Measurements from ENCODE around the gene HMCN1.

HMCN1 gene

GRCh38 chr1:185694081-185694480, 40.1 kb upstream of the HMCN1 start:
- no peak overlapping the region for H3K14ac ChIP-seq (ENCODE audit: low read length in 2 of 2)
- no peaks in the 10 kb centered on the region for H3K4me1 ChIP-seq (ENCODE audit: control insufficient read depth, insufficient read depth, low read depth, low read length)
- no peak overlapping the region for H3K4ac ChIP-seq (ENCODE audit: low read depth in 1 of 2, low read length in 2 of 2)
- H3K27ac ChIP-seq (ENCODE audit: low read length, poor library complexity, severe bottlenecking): no peak overlapping the region
- H4K8ac ChIP-seq (ENCODE audit: low read length): peak overlapping the region; percentile 49
- H3K79me1 ChIP-seq (replicated peaks; ENCODE audit: low read length, poor library complexity, severe bottlenecking): no peaks in the 10 kb centered on the region
- 71% methylated on average over 8 of the region's 8 CpGs for WGBS
- H4K91ac ChIP-seq (ENCODE audit: low read length): no peak overlapping the region
- H2BK15ac ChIP-seq (ENCODE audit: low read depth, poor library complexity, severe bottlenecking): no peak overlapping the region
- H3K18ac ChIP-seq (ENCODE audit: low read depth in 1 of 2, low read length in 2 of 2): no peak overlapping the region
- H3K23ac ChIP-seq (ENCODE audit: low read length in 2 of 2): no peak overlapping the region
- H3K27me3 ChIP-seq (ENCODE audit: control insufficient read depth in 1 of 2, insufficient read depth in 1 of 2, low read length in 2 of 2): no peaks in the 10 kb centered on the region
- H3K4me2 ChIP-seq (ENCODE audit: low read length, poor library complexity, severe bottlenecking): no peak overlapping the region
- no peak for DNase-seq
- H2BK5ac ChIP-seq (ENCODE audit: low read depth, low read length, poor library complexity, severe bottlenecking): no peak overlapping the region
- no peak overlapping the region for H3K4me3 ChIP-seq (ENCODE audit: insufficient read depth in 1 of 2, low read depth in 1 of 2, low read length in 2 of 2)
- no peak overlapping the region for H2AK5ac ChIP-seq (ENCODE audit: low read length, severe bottlenecking)
- H3K9ac ChIP-seq (ENCODE audit: low read length): no peak overlapping the region
- H3K9me3 ChIP-seq (ENCODE audit: control insufficient read depth, low read length): no peaks in the 10 kb centered on the region
- H3K36me3 ChIP-seq (ENCODE audit: control insufficient read depth in 1 of 2, insufficient read depth in 2 of 2, low read depth in 1 of 2, low read length in 2 of 2): no peaks in the 10 kb centered on the region
- no peak overlapping the region for H2BK12ac ChIP-seq (ENCODE audit: low read length in 2 of 2)
- H2BK120ac ChIP-seq (ENCODE audit: low read depth, low read length): no peak overlapping the region
- no peak overlapping the region for H2AFZ ChIP-seq (ENCODE audit: low read depth, low read length)

DNA sequence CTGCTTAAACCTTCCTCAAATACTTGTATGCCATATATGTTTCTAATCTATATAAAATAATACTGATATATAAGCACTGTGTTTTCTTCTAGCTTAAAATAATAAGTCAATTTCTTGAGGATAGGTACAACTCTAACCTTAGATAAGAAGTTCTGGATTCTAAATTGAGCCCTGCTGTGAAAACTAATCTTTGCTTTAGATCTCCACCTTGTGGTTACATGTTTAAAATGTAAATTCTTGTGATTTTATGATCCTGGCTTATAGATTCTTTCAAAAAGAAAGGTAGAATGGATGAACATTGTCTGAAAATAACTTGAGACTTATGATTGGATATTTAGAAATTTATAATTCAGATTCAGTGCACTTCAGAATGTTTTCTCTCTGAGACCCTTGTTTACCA, 38.9 kb upstream of the HMCN1 start:
- no peak overlapping the region for H4K91ac ChIP-seq (ENCODE audit: low read length)
- H2BK15ac ChIP-seq (ENCODE audit: low read depth, poor library complexity, severe bottlenecking): no peak overlapping the region
- no peaks in the 10 kb centered on the region for H3K27me3 ChIP-seq (ENCODE audit: control insufficient read depth in 1 of 2, insufficient read depth in 1 of 2, low read length in 2 of 2)
- H2AK5ac ChIP-seq (ENCODE audit: low read length, severe bottlenecking): no peak overlapping the region
- no peak overlapping the region for H2AFZ ChIP-seq (ENCODE audit: low read depth, low read length)
- H4K8ac ChIP-seq (ENCODE audit: low read length): no peak overlapping the region
- no peak overlapping the region for H3K4me3 ChIP-seq (ENCODE audit: insufficient read depth in 1 of 2, low read depth in 1 of 2, low read length in 2 of 2)
- H2BK120ac ChIP-seq (ENCODE audit: low read depth, low read length): no peak overlapping the region
- no peak overlapping the region for H3K18ac ChIP-seq (ENCODE audit: low read depth in 1 of 2, low read length in 2 of 2)
- no peak overlapping the region for H3K27ac ChIP-seq (ENCODE audit: low read length, poor library complexity, severe bottlenecking)
- H3K9me3 ChIP-seq (ENCODE audit: control insufficient read depth, low read length): no peaks in the 10 kb centered on the region
- H3K79me1 ChIP-seq (replicated peaks; ENCODE audit: low read length, poor library complexity, severe bottlenecking): no peaks in the 10 kb centered on the region
- no peaks in the 10 kb centered on the region for H3K4me1 ChIP-seq (ENCODE audit: control insufficient read depth, insufficient read depth, low read depth, low read length)
- no peak overlapping the region for H2BK5ac ChIP-seq (ENCODE audit: low read depth, low read length, poor library complexity, severe bottlenecking)
- DNase-seq: no peak
- H3K4me2 ChIP-seq (ENCODE audit: low read length, poor library complexity, severe bottlenecking): no peak overlapping the region
- H3K23ac ChIP-seq (ENCODE audit: low read length in 2 of 2): no peak overlapping the region
- H3K36me3 ChIP-seq (ENCODE audit: control insufficient read depth in 1 of 2, insufficient read depth in 2 of 2, low read depth in 1 of 2, low read length in 2 of 2): no peaks in the 10 kb centered on the region
- H3K4ac ChIP-seq (ENCODE audit: low read depth in 1 of 2, low read length in 2 of 2): no peak overlapping the region
- no peak overlapping the region for H3K9ac ChIP-seq (ENCODE audit: low read length)
- H2BK12ac ChIP-seq (ENCODE audit: low read length in 2 of 2): no peak overlapping the region
- H3K14ac ChIP-seq (ENCODE audit: low read length in 2 of 2): no peak overlapping the region

- H2BK15ac ChIP-seq (ENCODE audit: low read depth, poor library complexity, severe bottlenecking): no peak overlapping the region
Observed at GRCh38 chr1:185696422-185697150, 37.6 kb upstream of the HMCN1 start.

DNA sequence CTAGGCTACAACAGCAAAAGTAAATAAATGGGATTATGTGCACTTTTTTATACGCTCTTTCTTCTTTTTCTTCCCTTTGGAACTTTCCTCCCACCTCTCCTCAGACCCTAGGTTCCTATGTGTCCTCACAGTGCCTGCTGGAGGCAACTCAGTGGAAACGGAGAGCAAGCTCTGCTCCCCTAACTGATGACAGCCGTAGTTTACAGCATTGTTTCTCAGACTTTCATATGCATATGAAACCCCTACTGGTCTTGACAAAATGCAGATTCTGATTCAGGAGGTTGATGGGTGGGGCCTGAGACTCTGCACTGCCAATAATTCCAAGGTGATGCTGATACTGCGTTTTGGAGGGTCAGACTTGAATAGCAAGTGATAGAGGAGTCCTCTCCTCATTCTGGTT, 34.3 kb upstream of the HMCN1 start:
- H4K91ac ChIP-seq (ENCODE audit: low read length): no peak overlapping the region
- no peak overlapping the region for H4K8ac ChIP-seq (ENCODE audit: low read length)
- no peak overlapping the region for H2AK5ac ChIP-seq (ENCODE audit: low read length, severe bottlenecking)
- no peak overlapping the region for H3K4ac ChIP-seq (ENCODE audit: low read depth in 1 of 2, low read length in 2 of 2)
- no peaks in the 10 kb centered on the region for H3K9me3 ChIP-seq (ENCODE audit: control insufficient read depth, low read length)
- H2BK12ac ChIP-seq (ENCODE audit: low read length in 2 of 2): no peak overlapping the region
- H3K18ac ChIP-seq (ENCODE audit: low read depth in 1 of 2, low read length in 2 of 2): no peak overlapping the region
- no peak overlapping the region for H3K14ac ChIP-seq (ENCODE audit: low read length in 2 of 2)
- H3K4me3 ChIP-seq (ENCODE audit: insufficient read depth in 1 of 2, low read depth in 1 of 2, low read length in 2 of 2): no peak overlapping the region
- no peaks in the 10 kb centered on the region for H3K4me1 ChIP-seq (ENCODE audit: control insufficient read depth, insufficient read depth, low read depth, low read length)
- H3K4me2 ChIP-seq (ENCODE audit: low read length, poor library complexity, severe bottlenecking): no peak overlapping the region
- H3K36me3 ChIP-seq (ENCODE audit: control insufficient read depth in 1 of 2, insufficient read depth in 2 of 2, low read depth in 1 of 2, low read length in 2 of 2): no peaks in the 10 kb centered on the region
- no peak overlapping the region for H2BK5ac ChIP-seq (ENCODE audit: low read depth, low read length, poor library complexity, severe bottlenecking)
- no peak overlapping the region for H2AFZ ChIP-seq (ENCODE audit: low read depth, low read length)
- WGBS: 54% methylated on average over 3 of the region's 4 CpGs
- no peak overlapping the region for H2BK120ac ChIP-seq (ENCODE audit: low read depth, low read length)
- H3K27me3 ChIP-seq (ENCODE audit: control insufficient read depth in 1 of 2, insufficient read depth in 1 of 2, low read length in 2 of 2): no peaks in the 10 kb centered on the region
- H3K9ac ChIP-seq (ENCODE audit: low read length): no peak overlapping the region
- H2BK15ac ChIP-seq (ENCODE audit: low read depth, poor library complexity, severe bottlenecking): no peak overlapping the region
- no peak overlapping the region for H3K23ac ChIP-seq (ENCODE audit: low read length in 2 of 2)
- no peak overlapping the region for H3K27ac ChIP-seq (ENCODE audit: low read length, poor library complexity, severe bottlenecking)
- H3K79me1 ChIP-seq (replicated peaks; ENCODE audit: low read length, poor library complexity, severe bottlenecking): no peaks in the 10 kb centered on the region
- no peak for DNase-seq

More at GRCh38 chr1:185696422-185697150, 37.6 kb upstream of the HMCN1 start:
- 95% methylated on average over 4 of the region's 4 CpGs for WGBS
- H3K14ac ChIP-seq (ENCODE audit: low read length in 2 of 2): no peak overlapping the region
- no peaks in the 10 kb centered on the region for H3K4me1 ChIP-seq (ENCODE audit: control insufficient read depth, insufficient read depth, low read depth, low read length)
- no peaks in the 10 kb centered on the region for H3K79me1 ChIP-seq (replicated peaks; ENCODE audit: low read length, poor library complexity, severe bottlenecking)
- H3K27me3 ChIP-seq (ENCODE audit: control insufficient read depth in 1 of 2, insufficient read depth in 1 of 2, low read length in 2 of 2): no peaks in the 10 kb centered on the region
- no peak overlapping the region for H3K4ac ChIP-seq (ENCODE audit: low read depth in 1 of 2, low read length in 2 of 2)
- H2BK5ac ChIP-seq (ENCODE audit: low read depth, low read length, poor library complexity, severe bottlenecking): no peak overlapping the region
- no peak overlapping the region for H3K9ac ChIP-seq (ENCODE audit: low read length)
- no peaks in the 10 kb centered on the region for H3K9me3 ChIP-seq (ENCODE audit: control insufficient read depth, low read length)
- no peak overlapping the region for H3K23ac ChIP-seq (ENCODE audit: low read length in 2 of 2)
- H2AK5ac ChIP-seq (ENCODE audit: low read length, severe bottlenecking): no peak overlapping the region
- DNase-seq: no peak
- no peaks in the 10 kb centered on the region for H3K36me3 ChIP-seq (ENCODE audit: control insufficient read depth in 1 of 2, insufficient read depth in 2 of 2, low read depth in 1 of 2, low read length in 2 of 2)
- H3K18ac ChIP-seq (ENCODE audit: low read depth in 1 of 2, low read length in 2 of 2): no peak overlapping the region
- H4K91ac ChIP-seq (ENCODE audit: low read length): no peak overlapping the region
- H2AFZ ChIP-seq (ENCODE audit: low read depth, low read length): no peak overlapping the region
- no peak overlapping the region for H4K8ac ChIP-seq (ENCODE audit: low read length)
- H3K27ac ChIP-seq (ENCODE audit: low read length, poor library complexity, severe bottlenecking): no peak overlapping the region
- H3K4me3 ChIP-seq (ENCODE audit: insufficient read depth in 1 of 2, low read depth in 1 of 2, low read length in 2 of 2): no peak overlapping the region
- H2BK120ac ChIP-seq (ENCODE audit: low read depth, low read length): no peak overlapping the region
- peak overlapping the region in 1 of 2 experiments; percentile 75 for H2BK12ac ChIP-seq (ENCODE audit: low read length in 2 of 2)
- no peak overlapping the region for H3K4me2 ChIP-seq (ENCODE audit: low read length, poor library complexity, severe bottlenecking)
